RPMI7951 (cell line): ENCODE measurements around the gene CA7. TPM values are rescaled to one million over a fixed set of nuclear protein-coding genes. Genes with fewer than 3 reads are reported as not detected.
"Not testable (repeated sequence)": the region's sequence is repeated elsewhere in the genome, so short reads cannot be mapped to it uniquely, and the experiment has no call there.

Experiments
- DNase-seq: peaks from one replicate; pipeline ENCODE4 v3.0.0-alpha.2; 2012; ENCODE audit warnings: low read depth
- total RNA-seq: library from RNA; depleted of rRNA; stranded (reverse); fragments of >200 nt; shearing (Covaris generic); gene quantifications from 2 replicates; pipeline ENCODE4 v1.2.3, GENCODE V29; 2014

The CA7 gene
- total RNA-seq, 1 experiment from 2014 or later: not detected

- DNase-seq: no peak
Measured at GRCh38 chr16:66846266-66846665, 2.1 kb downstream of the CA7 start.

DNA sequence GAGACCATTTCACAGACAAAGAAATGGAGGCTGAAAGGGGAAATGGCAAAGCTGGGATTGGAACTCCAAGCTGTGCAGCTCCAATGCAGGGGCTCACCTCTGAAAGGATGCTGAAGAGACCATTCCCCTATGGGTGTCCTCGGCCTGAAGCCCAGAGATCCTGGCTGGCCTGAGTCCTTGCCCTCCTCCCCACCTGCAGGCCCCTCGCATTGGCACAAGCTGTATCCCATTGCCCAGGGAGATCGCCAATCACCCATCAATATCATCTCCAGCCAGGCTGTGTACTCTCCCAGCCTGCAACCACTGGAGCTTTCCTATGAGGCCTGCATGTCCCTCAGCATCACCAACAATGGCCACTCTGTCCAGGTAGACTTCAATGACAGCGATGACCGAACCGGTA lies 2.6 kb downstream of the CA7 start:
- DNase-seq: no peak

DNA sequence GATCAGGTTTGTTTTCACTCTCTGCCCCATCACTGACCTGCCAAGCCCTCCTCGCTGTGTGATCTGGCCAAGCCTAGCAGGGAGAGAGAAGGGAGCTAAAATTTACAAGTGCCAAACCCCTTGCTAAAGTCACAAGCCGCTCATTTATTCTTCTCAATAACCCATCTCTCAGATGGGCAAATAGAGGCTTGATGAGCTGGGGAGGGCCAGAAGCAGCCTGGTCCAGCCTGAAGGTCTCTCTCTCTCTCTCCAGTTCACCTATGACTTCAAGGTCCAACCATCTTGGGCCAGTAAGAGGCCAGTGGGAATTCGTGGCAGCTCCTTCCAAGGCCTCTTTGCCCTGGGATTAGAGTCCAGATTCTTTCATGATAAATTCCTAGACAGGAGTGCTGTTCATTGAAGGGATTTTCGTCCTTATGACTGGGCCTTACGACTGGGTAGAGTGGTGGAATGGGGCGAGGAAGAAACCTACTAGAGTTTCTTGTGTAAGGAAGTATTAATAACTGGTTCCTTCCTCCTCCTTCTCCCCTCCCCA lies 3.4 kb downstream of the CA7 start:
- no peak for DNase-seq

DNA sequence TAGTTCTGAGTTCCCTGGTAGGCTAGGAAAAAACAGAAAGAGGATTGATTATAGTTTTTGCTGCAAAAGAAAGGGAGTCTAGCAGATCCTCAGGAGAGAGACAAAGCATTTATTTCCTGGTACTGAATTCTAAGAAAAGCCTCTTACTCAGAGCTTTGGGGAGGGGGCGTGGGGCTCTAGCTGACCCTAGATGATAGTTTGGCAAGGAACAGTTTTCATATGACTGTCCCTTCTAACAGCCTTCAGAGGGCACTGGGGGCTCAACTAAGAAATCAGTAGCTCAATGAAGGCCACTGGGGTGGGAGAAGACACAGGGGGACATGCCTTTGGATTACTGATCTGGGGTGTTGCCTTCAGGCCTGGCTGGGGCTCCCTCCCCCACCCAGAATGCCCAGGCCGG lies 4.0 kb downstream of the CA7 start:
- DNase-seq: no peak

DNA sequence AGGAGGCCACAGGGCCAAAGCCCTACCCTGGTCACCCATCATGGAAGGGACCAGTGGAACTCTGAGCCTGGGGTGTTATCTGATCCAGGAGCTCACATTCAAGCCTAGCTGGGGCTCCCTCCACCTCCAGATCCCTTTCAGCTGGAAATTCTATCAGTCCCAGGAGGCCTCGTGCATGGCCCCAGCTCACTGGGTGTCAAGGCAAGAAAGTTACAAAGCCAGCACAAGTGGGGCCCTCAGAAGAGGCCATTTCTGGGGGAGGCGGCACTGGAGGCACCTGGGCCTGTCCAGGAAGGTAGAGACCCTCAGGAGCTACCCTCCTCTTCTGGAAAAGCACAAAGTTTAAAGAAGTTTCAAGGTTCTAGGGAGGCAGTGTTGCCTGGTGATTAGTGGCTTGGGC lies 4.8 kb downstream of the CA7 start:
- DNase-seq: no peak

DNA sequence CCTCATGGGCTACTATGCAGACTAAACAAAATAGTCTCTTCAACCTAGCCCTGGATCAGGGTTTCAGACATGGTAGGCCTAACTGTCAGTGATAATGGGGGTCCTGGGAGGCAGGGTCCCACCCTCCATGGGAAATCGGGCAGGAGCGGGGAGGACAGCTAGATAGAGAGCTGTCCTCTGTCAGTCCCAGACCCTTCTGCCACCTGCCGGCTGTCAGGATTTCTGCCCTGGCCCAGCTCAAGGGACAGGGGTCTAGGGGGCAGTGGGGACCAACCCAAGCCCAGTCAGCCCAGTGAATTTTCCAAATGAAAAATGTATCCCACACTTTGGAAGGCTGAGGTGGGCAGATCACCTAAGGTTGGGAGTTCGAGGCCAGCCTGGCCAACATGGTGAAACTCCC lies 5.3 kb downstream of the CA7 start:
- no peak for DNase-seq

DNA sequence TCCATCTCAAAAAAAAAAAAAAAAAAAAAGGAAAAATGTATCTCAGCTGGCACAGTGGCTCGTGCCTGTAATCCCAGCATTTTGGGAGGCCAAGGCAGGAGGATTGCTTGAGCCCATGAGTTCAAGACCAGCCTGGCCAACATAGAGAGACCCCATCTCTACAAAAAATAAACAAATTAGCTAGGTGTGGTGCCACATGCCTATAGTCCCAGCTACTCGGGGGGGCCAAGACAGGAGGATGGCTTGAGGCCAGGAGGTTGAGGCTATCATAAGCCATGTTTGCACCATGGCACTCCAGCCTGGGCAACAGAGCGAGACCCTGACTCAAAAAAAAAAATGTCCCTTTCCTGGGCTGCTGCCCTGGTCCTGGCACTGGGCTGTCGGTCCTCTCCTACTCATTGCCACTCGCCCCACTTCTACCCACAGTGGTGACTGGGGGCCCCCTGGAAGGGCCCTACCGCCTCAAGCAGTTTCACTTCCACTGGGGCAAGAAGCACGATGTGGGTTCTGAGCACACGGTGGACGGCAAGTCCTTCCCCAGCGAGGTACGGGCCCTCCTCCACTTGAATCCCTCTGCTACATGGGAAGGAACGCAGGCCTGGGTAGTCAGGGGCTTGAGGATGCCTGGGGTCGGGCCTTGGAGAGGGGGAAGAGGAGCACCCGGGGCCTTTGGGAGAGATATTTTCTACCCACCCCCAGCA lies 6.1 kb downstream of the CA7 start:
- no peak for DNase-seq

DNA sequence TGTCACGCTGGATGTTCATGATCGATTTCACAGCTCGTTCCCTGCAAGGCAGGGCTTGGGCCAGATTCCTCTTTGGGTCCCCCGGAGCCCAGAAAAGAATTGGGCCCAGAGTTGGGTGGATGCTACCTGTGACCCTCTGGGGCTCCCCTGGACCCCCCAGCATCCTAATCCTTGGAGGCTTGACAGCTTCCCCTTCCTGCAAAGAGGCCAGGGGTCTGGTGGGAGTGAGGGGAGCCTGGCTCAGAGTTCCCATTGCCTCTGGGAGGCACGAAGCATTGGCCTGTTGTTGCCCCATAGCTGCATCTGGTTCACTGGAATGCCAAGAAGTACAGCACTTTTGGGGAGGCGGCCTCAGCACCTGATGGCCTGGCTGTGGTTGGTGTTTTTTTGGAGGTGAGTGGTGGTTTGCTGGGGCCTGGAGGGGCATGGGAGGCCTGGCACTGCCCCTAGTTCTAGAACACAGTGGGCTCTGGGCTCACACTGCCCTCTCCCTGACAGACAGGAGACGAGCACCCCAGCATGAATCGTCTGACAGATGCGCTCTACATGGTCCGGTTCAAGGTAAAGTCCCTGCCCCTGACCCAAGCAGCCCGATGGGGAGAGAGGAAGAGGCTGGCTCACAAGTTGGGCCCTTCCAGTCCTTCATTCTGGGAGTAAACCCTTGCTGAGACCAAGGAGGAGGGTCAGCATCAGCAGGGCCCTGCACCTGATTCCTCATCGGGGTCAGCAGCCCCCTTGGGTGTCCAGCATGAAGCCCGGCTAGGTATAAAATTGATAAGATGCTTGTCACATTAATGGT lies 7.2 kb downstream of the CA7 start:
- no peak for DNase-seq

- no peak for DNase-seq
Measured at GRCh38 chr16:66853261-66854139, 9.3 kb downstream of the CA7 start.

DNA sequence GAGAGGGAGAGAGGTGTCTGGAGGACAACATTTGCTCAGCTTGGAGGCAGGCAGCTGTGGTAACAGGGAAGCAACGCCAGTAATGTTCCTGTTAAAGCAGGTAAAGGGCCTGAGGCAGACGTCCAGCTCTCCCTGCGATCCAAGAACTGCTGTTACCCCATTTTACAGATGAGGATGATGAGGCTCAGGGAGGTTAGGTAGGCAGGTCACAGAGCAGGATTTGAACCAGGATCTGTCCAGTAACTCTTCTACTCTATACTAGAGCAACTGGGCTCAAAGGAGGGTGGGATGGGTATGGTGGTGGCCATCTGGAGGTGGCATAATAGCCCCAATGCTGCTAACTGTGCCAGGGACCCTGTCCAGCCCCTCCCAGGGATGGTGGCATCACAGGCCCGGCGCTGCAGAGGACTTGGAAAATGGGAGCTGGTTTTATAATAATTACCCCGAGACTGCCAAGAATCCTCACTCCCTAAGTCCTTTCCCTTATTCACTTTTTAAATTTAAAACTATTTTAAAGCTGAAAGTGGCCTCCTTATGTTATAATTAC lies 12.0 kb downstream of the CA7 start:
- no peak for DNase-seq

GRCh38 chr16:66856801-66857200 lies 12.6 kb downstream of the CA7 start:
- no peak for DNase-seq

GRCh38 chr16:66857437-66857836 lies 13.2 kb downstream of the CA7 start:
- DNase-seq: no peak

DNA sequence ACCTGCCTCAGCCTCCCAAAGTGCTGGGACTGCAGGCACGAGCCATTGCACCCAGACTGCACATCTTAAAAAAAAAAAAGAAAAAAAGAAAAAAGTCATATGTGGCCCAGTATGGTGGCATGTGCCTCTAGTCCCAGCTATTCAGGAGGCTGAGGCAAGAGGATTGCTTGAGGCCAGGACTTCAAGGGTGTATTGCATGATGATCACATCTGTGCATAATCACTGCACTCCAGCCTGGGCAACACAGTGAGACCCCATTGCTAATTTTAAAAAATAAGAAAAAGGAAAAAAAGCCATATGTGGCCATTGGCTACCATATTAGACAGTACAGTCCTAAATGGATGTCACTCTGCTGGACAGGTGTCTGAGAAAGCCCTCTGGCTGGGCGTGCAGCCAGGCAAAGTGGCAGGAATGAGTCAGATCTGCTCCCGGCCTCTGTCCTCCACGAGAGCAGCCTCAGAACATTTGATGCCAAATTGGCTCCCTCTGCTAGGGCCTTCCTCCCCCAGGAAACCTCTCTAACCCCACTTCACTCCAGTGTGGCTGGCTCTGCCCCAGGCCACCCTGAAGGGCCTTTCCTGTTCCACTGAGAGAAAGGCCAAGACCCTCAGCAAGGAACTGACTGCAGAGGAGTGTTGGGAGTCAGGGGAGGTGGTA lies 14.7 kb downstream of the CA7 start:
- DNase-seq: peak; percentile 92

GRCh38 chr16:66859397-66860068 lies 15.3 kb downstream of the CA7 start:
- no peak for DNase-seq

GRCh38 chr16:66862023-66862520 lies 17.9 kb downstream of the CA7 start:
- no peak for DNase-seq

DNA sequence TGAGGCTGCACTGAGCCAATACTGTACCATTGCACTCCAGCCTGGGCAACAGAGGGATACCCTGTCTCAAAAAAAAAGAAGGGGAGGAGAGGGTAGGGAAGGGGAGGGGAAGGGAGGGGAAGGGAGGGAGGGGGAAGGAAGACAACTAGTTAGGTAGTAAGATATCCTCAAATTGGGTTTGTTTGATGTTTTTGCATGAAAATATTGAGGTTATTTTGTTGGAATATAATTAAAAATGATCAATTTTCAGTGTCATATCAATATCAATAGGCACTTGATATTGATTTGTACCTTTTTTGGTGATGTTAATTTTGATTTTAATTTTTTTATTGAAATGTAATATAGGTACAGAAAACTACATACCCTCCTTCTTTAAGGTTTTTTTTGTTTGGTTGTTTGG lies 19.5 kb downstream of the CA7 start:
- no peak for DNase-seq

GRCh38 chr16:66869424-66869823 lies 25.2 kb downstream of the CA7 start:
- DNase-seq: no peak

DNA sequence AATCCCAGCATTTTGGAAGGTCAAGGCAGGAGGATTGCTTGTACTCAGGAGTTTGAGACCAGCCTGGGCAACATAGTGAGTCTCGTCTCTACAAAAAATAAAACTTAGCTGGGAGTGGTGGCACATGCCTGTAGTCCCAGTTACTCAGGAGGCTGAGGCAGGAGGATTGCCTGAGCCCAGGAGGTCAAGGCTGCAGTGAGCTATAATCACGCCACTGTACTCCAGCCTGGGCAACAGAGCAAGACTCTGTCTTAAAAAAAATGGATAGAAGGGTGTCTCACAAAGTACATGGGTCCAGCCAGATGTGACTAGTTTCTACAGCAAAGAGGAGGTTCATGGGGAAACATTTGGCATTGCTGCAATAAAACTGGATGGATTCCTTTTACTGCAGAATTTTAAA lies 27.1 kb downstream of the CA7 start:
- not testable (repeated sequence) for DNase-seq

DNA sequence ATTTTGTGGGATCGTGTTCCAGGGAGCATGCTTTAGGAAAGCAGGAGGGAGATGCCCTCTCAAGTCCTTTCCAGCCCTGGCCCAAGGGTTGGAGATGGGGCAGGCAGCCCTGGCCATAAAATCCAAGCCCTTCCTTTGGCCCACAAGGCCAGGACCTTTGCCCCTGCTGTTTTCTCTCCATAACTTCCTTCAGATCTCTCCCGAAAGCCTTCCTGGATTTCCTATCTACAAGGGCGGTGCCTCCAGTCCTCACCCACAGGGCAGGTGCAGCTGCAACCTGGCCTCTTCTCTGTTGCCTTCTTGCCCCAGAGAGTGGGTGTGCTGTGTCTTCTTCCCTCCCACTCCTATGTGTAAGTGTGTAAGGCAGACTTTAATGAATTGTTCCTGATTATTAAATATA lies 27.6 kb downstream of the CA7 start:
- no peak for DNase-seq

DNA sequence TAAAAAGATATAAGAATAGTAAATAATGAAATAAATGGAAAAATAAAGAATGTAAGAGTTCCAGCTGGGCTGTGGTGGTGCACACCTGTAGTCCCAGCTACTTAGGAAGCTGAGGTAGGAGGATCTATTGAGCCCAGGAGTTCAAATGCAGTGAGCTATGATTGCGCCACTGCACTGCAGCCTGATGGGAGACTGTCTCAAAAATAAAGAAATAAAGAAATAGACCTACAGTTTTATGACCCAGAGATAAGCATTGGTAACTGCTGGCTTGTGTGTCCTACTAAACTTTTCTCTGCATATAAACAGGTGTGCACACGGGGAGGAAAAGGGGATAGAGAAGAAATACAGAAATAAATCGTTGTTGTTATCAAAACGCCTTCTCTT lies 28.3 kb downstream of the CA7 start:
- DNase-seq: no peak
